Naive thymus-derived CD4-positive, alpha-beta T cell (primary cell): ENCODE data around the gene OVCH1. TPM values are rescaled to one million over a fixed set of nuclear protein-coding genes. Genes with fewer than 3 reads are reported as not detected.
"Not testable (repeated sequence)": the region's sequence is repeated elsewhere in the genome, so short reads cannot be mapped to it uniquely, and the experiment has no call there.

ENCODE experiments used
- ATAC-seq: fragments of 150-1000 bp; cut with Tn5 transposase; 2 replicates; pipeline ENCODE4 v1.10.0; 2021; ENCODE audit warnings: mild to moderate bottlenecking, moderate library complexity
- CTCF ChIA-PET: fragments of 350-600 bp; sonication (Branson Sonifier 250); formaldehyde crosslinking; loops from one replicate; lab custom pipeline; 2021; ENCODE audit warnings: antibody characterized with exemption; lab: Charles Lee
- POLR2A ChIA-PET: fragments of 350-600 bp; sonication (Branson Sonifier 250); formaldehyde crosslinking; loops from one replicate; lab custom pipeline; 2021; ENCODE audit warnings: antibody characterized with exemption, inconsistent platforms; lab: Charles Lee
- DNase-seq, 9 donors: peaks; one replicate each; pipeline versions ENCODE4 v3.0.0 to v3.0.0-alpha.2; 2020 to 2022; ENCODE audit warnings: mixed read lengths in 1 of 9
- H3K27ac ChIP-seq: one replicate; pipeline ENCODE4 v1.7.0; 2013; ENCODE audit warnings: mild to moderate bottlenecking, low read depth, low read length, moderate library complexity
- H3K27me3 ChIP-seq, 2 donors: one replicate each; pipeline ENCODE4 v1.7.0; 2013; ENCODE audit warnings: low read length in 2 of 2, mild to moderate bottlenecking in 2 of 2, moderate library complexity in 2 of 2; ENCODE audit not compliant: control insufficient read depth in 2 of 2, insufficient read depth in 2 of 2
- H3K36me3 ChIP-seq, 3 experiments: 1 replicate in 2 of 3; 2 replicates in 1 of 3; pipeline ENCODE4 v1.7.0; 2013; ENCODE audit warnings: low read length in 3 of 3, mild to moderate bottlenecking in 3 of 3, moderate library complexity in 1 of 3; ENCODE audit not compliant: insufficient read depth in 3 of 3, control insufficient read depth in 2 of 3
- H3K4me1 ChIP-seq, 2 donors: one replicate each; pipeline ENCODE4 v1.7.0; 2013; ENCODE audit warnings: low read length in 2 of 2, mild to moderate bottlenecking in 2 of 2, moderate library complexity in 1 of 2; ENCODE audit not compliant: control insufficient read depth in 2 of 2, insufficient read depth in 2 of 2
- H3K4me3 ChIP-seq: 2 replicates; pipeline ENCODE4 v1.7.0; 2013; ENCODE audit warnings: mild to moderate bottlenecking, low read length
- H3K9me3 ChIP-seq, 3 experiments: 1 replicate in 2 of 3; 2 replicates in 1 of 3; pipeline ENCODE4 v1.7.0; 2013; ENCODE audit warnings: low read length in 3 of 3; ENCODE audit not compliant: control insufficient read depth in 2 of 3
- H3K27ac Mint-ChIP-seq, 9 donors: one replicate each; pipeline ENCODE4 v1.8.0; 2020 to 2022; ENCODE audit warnings: mixed read lengths in 9 of 9, mild to moderate bottlenecking in 8 of 9, moderate library complexity in 5 of 9, inconsistent platforms in 2 of 9
- H3K27me3 Mint-ChIP-seq, 5 donors: one replicate each; pipeline ENCODE4 v1.8.0; 2021 to 2022; ENCODE audit warnings: mixed read lengths in 5 of 5, mild to moderate bottlenecking in 1 of 5
- H3K36me3 Mint-ChIP-seq, 5 donors: one replicate each; pipeline ENCODE4 v1.8.0; 2020 to 2022; ENCODE audit warnings: mixed read lengths in 5 of 5, mild to moderate bottlenecking in 3 of 5, inconsistent platforms in 1 of 5
- H3K4me1 Mint-ChIP-seq, 7 donors: one replicate each; pipeline ENCODE4 v1.8.0; 2020 to 2022; ENCODE audit warnings: mixed read lengths in 7 of 7, mild to moderate bottlenecking in 3 of 7, inconsistent platforms in 1 of 7
- H3K4me3 Mint-ChIP-seq, 10 donors: one replicate each; pipeline ENCODE4 v1.8.0; 2020 to 2022; ENCODE audit warnings: mild to moderate bottlenecking in 10 of 10, mixed read lengths in 10 of 10, moderate library complexity in 6 of 10, inconsistent platforms in 2 of 10
- H3K9me3 Mint-ChIP-seq, 11 donors: one replicate each; pipeline ENCODE4 v1.8.0; 2020 to 2022; ENCODE audit warnings: mixed read lengths in 11 of 11, mild to moderate bottlenecking in 4 of 11, inconsistent platforms in 1 of 11, moderate library complexity in 1 of 11
- intact Hi-C, 2 donors: fragments of 100-400 bp; cut with micrococcal nuclease; formaldehyde crosslinking; loops; one replicate each; pipeline ENCODE4 v1.15.1; 2023
- polyA plus RNA-seq, 2 donors: library from polyadenylated mRNA; unstranded; fragments of 300-500 nt; fragmentation: Illumina TruSeq; gene quantifications; one replicate each; pipeline ENCODE4 v1.2.3, GENCODE V29; 2021
- total RNA-seq, 6 experiments: library from RNA in 5 of 6; stranded (reverse) in 5 of 6; gene quantifications; 1 replicate in 5 of 6; 2 replicates in 1 of 6; pipeline ENCODE4 v1.2.3 and lab custom pipeline; 2021 to 2026

Gene OVCH1
- total and polyA plus RNA-seq, 7 experiments from 2014 or later: not detected

DNA sequence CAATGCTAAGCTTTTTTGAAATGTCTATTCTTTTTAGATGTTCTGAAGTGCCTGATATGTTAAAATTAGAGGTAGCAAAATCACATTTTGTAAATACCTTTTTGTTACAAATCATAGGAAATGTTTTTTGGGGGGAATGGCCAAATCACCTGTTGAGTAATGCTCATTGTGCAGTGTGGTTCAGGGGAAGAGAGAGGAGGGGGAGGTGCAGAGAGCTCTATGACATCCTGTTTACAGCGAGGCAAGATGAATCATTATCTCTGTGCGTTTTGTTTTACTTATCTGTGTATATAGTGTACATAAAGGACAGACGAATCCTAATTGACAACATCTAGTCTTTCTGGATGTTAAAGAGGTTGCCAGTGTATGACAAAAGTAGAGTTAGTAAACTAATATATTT lies 107.1 kb downstream of the OVCH1 start:
- ATAC-seq: peak; percentile 83
- H3K4me1 Mint-ChIP-seq: peaks cover 13 to 22% (median 18%) of the 10 kb centered on the region in 7 donors
- intact Hi-C loops: loop anchor here (1.0 kb wide), 1 partner anchor 9 kb away; the partner anchor contains the start of gene ERGIC2 (in 2 of the 2)
- CTCF ChIA-PET, H3K4me3 ChIP-seq, H3K36me3 ChIP-seq, H3K9me3 ChIP-seq, H3K27me3 ChIP-seq, H3K27me3 Mint-ChIP-seq, H3K9me3 Mint-ChIP-seq: not testable (repeated sequence)
- H3K27ac Mint-ChIP-seq: peak overlapping the region; percentile 65 to 95 (median 89)
- Histone ChIP-seq H3K4me1 (peaks cover 0 to 13% of the 10 kb centered on the region in 2 donors), H3K27ac (peak overlapping the region; percentile 67)
- H3K36me3 Mint-ChIP-seq: peaks cover 0 to 15% (median 0%) of the 10 kb centered on the region in 5 donors
- POLR2A ChIA-PET: interaction anchor here (1.4 kb wide), 1 partner anchor 10 kb away, joined by 15 read pairs; the partner anchor contains the start of gene ERGIC2
- H3K4me3 Mint-ChIP-seq: peak overlapping the region; percentile 46 to 83 (median 66)
- DNase-seq: peak in 8 of 9 donors; percentile 26 to 63 (median 51)

DNA sequence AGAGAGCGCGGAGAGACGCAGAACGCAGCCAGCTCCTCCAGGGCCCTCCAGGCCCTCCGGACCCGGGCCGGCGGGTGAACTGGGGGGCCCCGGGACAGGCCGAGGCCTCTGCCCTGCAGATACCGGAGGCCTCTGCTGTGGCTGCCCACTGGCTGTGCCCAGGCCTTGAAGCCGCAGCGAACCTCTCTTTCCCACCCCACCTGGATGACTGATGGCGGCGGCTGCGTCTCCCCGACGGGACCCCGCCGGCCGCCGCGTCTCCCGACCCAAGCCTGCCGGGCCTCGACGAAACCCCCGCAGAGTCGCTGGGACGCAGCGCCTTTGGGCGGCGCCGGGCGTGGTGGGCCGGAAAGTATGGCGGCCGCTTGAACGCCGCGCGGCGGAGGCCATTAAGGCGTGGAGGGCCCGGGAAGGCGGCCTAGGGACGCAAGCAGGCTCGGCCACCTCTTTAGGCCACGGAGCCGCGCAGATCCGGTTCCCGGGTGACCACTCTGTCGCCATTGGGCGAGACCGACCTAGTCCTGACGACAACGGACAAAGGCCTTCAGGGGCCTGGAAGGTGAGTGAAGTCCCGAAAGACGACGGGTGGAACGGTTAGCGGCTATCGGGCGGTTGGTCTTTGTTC lies 108.1 kb downstream of the OVCH1 start:
- H3K4me1 ChIP-seq: peaks cover 0 to 13% of the 10 kb centered on the region in 2 donors
- H3K4me3 ChIP-seq: no peak overlapping the region
- peak; percentile 32 for ATAC-seq
- Mint-ChIP-seq H3K27ac (peak overlapping the region; percentile 63 to 95 (median 89)), H3K36me3 (peaks cover 0 to 15% (median 0%) of the 10 kb centered on the region in 5 donors), H3K4me1 (peaks cover 13 to 22% (median 18%) of the 10 kb centered on the region in 7 donors), H3K4me3 (peak overlapping the region in 2 of 10 donors; percentile 73), H3K27me3 (no peaks in the 10 kb centered on the region), H3K9me3 (peaks cover 0 to 7% (median 0%) of the 10 kb centered on the region in 11 donors)
- H3K36me3 ChIP-seq: no peaks in the 10 kb centered on the region
- POLR2A ChIA-PET: interaction anchor here (1.4 kb wide), 1 partner anchor 9 kb away, joined by 15 read pairs; the partner anchor contains the start of gene ERGIC2
- DNase-seq: peak in 2 of 9 donors; percentile 4 to 11
- no peaks in the 10 kb centered on the region for H3K27me3 ChIP-seq
- peak overlapping the region; percentile 67 for H3K27ac ChIP-seq
- intact Hi-C loops: no loop called here
- CTCF ChIA-PET: no interaction called here
- H3K9me3 ChIP-seq: no peaks in the 10 kb centered on the region

DNA sequence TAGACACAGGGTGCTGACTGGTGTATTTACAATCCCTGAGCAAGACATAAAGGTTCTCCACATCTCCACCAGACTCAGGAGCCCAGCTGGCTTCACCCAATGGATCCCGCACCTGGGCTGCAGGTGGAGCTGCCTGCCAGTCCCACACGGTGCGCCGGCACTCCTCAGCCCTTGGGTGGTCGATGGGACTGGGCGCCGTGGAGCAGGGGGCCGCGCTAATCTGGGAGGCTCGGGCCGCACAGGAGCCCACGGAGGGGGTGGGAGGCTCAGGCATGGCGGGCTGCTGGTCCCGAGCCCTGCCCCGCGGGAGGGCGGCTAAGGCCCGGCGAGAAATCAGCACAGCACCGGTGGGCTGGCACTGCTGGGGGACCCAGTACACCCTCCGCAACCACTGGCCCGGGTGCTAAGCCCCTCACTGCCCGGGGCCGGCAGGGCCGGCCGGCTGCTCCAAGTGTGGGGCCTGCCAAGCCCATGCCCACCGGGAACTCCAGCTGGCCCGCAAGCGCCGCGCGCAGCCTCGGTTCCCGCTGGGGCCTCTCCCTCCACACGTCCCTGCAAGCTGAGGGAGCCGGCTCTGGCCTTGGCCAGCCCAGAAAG lies 111.3 kb downstream of the OVCH1 start:
- ATAC-seq, CTCF ChIA-PET, H3K27me3 Mint-ChIP-seq, H3K9me3 Mint-ChIP-seq, H3K27ac ChIP-seq, H3K27ac Mint-ChIP-seq, H3K4me3 ChIP-seq, DNase-seq, H3K4me3 Mint-ChIP-seq, H3K9me3 ChIP-seq, intact Hi-C loops, H3K36me3 ChIP-seq, H3K27me3 ChIP-seq: not testable (repeated sequence)
- H3K4me1 Mint-ChIP-seq: peaks cover 12 to 37% (median 30%) of the 10 kb centered on the region in 7 donors
- H3K4me1 ChIP-seq: peaks cover 0 to 13% of the 10 kb centered on the region in 2 donors
- peaks cover 0 to 13% (median 0%) of the 10 kb centered on the region in 5 donors for H3K36me3 Mint-ChIP-seq
- POLR2A ChIA-PET: interaction anchor here (0.6 kb wide), 1 partner anchor 283 kb away, joined by 3 read pairs; no protein-coding TSS in a partner anchor

DNA sequence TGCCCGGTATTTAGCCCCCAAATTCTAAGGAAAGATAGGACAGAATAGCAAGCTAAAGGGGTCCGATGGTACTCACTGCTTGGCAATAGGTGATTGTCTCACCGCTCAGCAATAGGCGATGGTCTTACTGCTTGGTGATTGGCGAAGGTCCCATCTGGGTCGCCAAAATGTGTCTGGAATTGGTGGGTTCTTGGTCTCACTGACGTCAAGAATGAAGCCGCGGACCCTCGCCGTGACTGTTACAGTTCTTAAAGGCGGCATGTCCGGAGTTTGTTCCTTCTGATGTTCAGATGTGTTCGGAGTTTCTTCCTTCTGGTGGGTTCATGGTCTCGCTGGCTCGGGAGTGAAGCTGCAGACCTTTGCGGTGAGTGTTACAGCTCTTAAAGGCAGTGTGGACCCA lies 112.3 kb downstream of the OVCH1 start:
- H3K27me3 ChIP-seq, H3K27me3 Mint-ChIP-seq, H3K4me1 ChIP-seq, H3K9me3 ChIP-seq, H3K4me3 ChIP-seq, H3K9me3 Mint-ChIP-seq, POLR2A ChIA-PET, CTCF ChIA-PET, ATAC-seq, H3K36me3 ChIP-seq, DNase-seq, H3K27ac ChIP-seq, intact Hi-C loops, H3K4me3 Mint-ChIP-seq, H3K36me3 Mint-ChIP-seq: not testable (repeated sequence)
- peak overlapping the region in 1 of 9 donors; percentile 18 for H3K27ac Mint-ChIP-seq
- H3K4me1 Mint-ChIP-seq: peaks cover 10 to 32% (median 27%) of the 10 kb centered on the region in 7 donors

DNA sequence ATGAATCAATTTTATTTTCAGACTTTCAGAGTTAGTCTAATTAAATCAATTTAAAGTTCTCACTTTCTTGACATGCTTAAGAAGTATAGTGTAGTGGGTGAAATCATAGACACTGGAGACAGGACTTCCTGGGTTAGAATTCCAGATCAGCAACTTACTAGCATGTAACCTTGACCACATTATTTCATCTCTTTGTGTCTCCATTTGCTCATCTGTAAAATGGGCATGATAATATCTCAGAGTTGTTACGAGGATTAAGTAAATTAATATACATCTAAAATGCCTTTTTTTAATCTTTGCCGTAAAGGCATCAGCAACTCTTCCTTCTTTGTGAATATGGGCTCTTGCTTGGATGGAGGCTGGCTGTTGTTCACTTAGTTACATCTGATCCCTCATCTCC lies 115.2 kb downstream of the OVCH1 start:
- DNase-seq (no peak), ATAC-seq (no peak)
- intact Hi-C loops: loop anchor here in 1 of 2 donors (5.0 kb wide), 1 partner anchor 230 kb away; no protein-coding TSS in a partner anchor
- H3K4me3 Mint-ChIP-seq: peak overlapping the region in 9 of 10 donors; percentile 48 to 95 (median 93)
- no peaks in the 10 kb centered on the region for H3K27me3 ChIP-seq
- peak overlapping the region; percentile 91 for H3K27ac ChIP-seq
- H3K36me3 Mint-ChIP-seq: peaks cover 0 to under 1% (median 0%) of the 10 kb centered on the region in 5 donors
- H3K9me3 Mint-ChIP-seq: peaks cover 0 to 2% (median 0%) of the 10 kb centered on the region in 11 donors
- CTCF ChIA-PET: no interaction called here
- no peak overlapping the region for H3K4me3 ChIP-seq
- peaks cover 9 to 12% of the 10 kb centered on the region in 2 donors for H3K4me1 ChIP-seq
- POLR2A ChIA-PET: no interaction called here
- no peaks in the 10 kb centered on the region for H3K9me3 ChIP-seq
- peak overlapping the region; percentile 92 to 98 (median 96) for H3K27ac Mint-ChIP-seq
- peaks cover 20 to 49% (median 36%) of the 10 kb centered on the region in 7 donors for H3K4me1 Mint-ChIP-seq
- peaks cover 0 to 5% (median 0%) of the 10 kb centered on the region in 3 experiments for H3K36me3 ChIP-seq
- H3K27me3 Mint-ChIP-seq: no peaks in the 10 kb centered on the region
